Body of pancreas (tissue), 4 donors: ENCODE data around the gene KRTAP1-4.

Source experiments
- CTCF ChIP-seq, 7 experiments: fragments of 450-650 bp in 4 of 7; fragments of 200-600 bp in 3 of 7; sonication (generic) in 3 of 7; IDR thresholded peaks; one replicate each; pipeline ENCODE4 v1.5.1; 2016 to 2019; ENCODE audit warnings: antibody characterized with exemption in 7 of 7
- POLR2A ChIP-seq, 3 donors: fragments of 450-650 bp; IDR thresholded peaks; one replicate each; pipeline ENCODE4 v1.6.1; 2016; ENCODE audit warnings: antibody characterized with exemption in 3 of 3, mild to moderate bottlenecking in 2 of 3

DNA sequence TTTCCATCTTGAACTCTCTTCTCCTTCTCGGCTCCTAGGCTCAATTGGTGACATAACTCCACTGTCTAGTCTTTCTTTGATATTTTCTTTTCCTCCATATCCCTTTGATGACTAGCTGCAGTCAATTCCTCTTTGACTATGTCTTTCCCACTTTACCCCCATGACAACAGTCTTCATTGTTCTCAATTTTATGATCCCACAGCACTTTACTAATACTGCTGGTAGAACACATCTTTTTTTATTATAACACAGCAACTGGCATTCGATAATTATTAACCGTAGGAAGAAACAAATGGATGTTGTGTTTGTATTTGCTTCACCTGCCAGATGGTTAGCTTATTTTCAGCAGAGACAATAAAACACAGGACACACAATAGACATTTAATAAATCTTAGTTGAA is 37.3 kb downstream of the KRTAP1-4 start:
- TF ChIP-seq CTCF (IDR thresholded peaks at IDR 0.05) = no peak
- TF ChIP-seq POLR2A (IDR thresholded peaks at IDR 0.05) = no peak
